ENCODE measurements around the gene NTF3. TPM values are rescaled to one million over a fixed set of nuclear protein-coding genes. Genes with fewer than 3 reads are reported as not detected.

NTF3 gene
- total RNA-seq, 1 experiment from 2014 or later, result not detected

DNA sequence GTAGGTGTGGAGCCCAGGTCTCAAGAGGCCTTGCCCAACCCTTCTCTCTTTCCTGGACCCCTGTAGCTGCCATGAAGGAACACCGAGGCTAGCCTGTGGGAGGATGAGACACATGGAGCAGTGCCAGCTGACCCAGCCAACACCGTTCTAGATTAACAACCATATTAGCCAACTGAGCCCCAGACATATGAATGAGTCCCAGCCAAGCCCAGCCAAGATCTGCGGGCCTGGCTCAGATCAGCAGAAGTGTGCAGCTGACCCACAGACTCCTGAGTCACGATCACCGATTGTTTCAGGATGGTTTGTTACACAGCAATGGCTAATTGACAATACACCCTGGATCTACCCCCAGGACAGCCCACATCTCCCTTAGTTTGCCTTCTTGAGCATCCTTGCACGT is 82.1 kb downstream of the NTF3 start:
- Histone ChIP-seq H3K27me3 (ENCODE audit: control insufficient read depth, insufficient read depth, low read length) (no peaks in the 10 kb centered on the region; the same call in 1 of the 2 replicates), H3K27ac (ENCODE audit: low read length) (no peak overlapping the region), H3K4me3 (ENCODE audit: low read depth in 2 of 2, low read length in 2 of 2) (no peak overlapping the region), H3K4me1 (ENCODE audit: control insufficient read depth, insufficient read depth, low read length) (no peaks in the 10 kb centered on the region), H3K36me3 (ENCODE audit: control insufficient read depth, insufficient read depth, low read length) (no peaks in the 10 kb centered on the region), H3K9me3 (ENCODE audit: control insufficient read depth, insufficient read depth, low read depth, low read length) (no peaks in the 10 kb centered on the region)
- DNase-seq (ENCODE audit: low read depth, low spot score) (no peak), ATAC-seq (no peak)
- in situ Hi-C loops (cut with HindIII; ENCODE audit: low pct_unique_long_range_greater_than_20kb, low sequenced_read_pairs) (no loop called here), intact Hi-C loops (cut with micrococcal nuclease; ENCODE audit: unreplicated experiment) (no loop called here)
- TF ChIP-seq, protein P1, sequence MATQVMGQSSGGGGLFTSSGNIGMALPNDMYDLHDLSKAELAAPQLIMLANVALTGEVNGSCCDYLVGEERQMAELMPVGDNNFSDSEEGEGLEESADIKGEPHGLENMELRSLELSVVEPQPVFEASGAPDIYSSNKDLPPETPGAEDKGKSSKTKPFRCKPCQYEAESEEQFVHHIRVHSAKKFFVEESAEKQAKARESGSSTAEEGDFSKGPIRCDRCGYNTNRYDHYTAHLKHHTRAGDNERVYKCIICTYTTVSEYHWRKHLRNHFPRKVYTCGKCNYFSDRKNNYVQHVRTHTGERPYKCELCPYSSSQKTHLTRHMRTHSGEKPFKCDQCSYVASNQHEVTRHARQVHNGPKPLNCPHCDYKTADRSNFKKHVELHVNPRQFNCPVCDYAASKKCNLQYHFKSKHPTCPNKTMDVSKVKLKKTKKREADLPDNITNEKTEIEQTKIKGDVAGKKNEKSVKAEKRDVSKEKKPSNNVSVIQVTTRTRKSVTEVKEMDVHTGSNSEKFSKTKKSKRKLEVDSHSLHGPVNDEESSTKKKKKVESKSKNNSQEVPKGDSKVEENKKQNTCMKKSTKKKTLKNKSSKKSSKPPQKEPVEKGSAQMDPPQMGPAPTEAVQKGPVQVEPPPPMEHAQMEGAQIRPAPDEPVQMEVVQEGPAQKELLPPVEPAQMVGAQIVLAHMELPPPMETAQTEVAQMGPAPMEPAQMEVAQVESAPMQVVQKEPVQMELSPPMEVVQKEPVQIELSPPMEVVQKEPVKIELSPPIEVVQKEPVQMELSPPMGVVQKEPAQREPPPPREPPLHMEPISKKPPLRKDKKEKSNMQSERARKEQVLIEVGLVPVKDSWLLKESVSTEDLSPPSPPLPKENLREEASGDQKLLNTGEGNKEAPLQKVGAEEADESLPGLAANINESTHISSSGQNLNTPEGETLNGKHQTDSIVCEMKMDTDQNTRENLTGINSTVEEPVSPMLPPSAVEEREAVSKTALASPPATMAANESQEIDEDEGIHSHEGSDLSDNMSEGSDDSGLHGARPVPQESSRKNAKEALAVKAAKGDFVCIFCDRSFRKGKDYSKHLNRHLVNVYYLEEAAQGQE (IDR thresholded peaks at IDR 0.05; ENCODE audit: insufficient read depth in 1 of 2, low read depth in 2 of 2, low read length in 1 of 2), result no peak
- ChIA-PET CTCF (no interaction called here), POLR2A (no interaction called here)
- BruUV-seq (replicated peaks), result no TSS peak

DNA sequence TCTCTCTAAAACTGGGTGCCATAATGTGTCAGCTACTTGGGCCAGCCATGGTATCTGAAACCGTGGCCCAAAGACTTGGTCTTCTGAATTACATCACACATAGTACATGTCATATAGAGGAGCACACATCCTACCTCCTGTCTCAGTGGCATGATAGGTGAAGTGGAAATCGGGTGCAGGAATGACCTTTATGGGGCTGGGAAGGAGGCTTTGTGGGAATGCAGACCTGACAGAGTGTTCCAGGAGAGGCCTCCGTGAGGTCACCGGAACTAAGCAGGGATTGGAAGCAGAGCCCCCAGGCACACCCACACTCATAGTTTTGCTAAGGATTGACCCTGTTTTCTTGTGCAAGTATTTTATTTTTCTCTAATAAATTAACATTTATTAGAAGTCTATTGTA is 82.6 kb downstream of the NTF3 start:
- ATAC-seq, result no peak
- intact Hi-C loops (cut with micrococcal nuclease; ENCODE audit: unreplicated experiment), result no loop called here
- CTCF ChIA-PET, result no interaction called here

More for the DNA sequence above, 82.6 kb downstream of the NTF3 start:
- no TSS peak for BruUV-seq (replicated peaks)
- Histone ChIP-seq H3K4me1 (ENCODE audit: control insufficient read depth, insufficient read depth, low read length) (no peaks in the 10 kb centered on the region), H3K4me3 (ENCODE audit: low read depth in 2 of 2, low read length in 2 of 2) (no peak overlapping the region), H3K27ac (ENCODE audit: low read length) (no peak overlapping the region), H3K36me3 (ENCODE audit: control insufficient read depth, insufficient read depth, low read length) (no peaks in the 10 kb centered on the region), H3K27me3 (ENCODE audit: control insufficient read depth, insufficient read depth, low read length) (no peaks in the 10 kb centered on the region; the same call in 1 of the 2 replicates), H3K9me3 (ENCODE audit: control insufficient read depth, insufficient read depth, low read depth, low read length) (no peaks in the 10 kb centered on the region)
- in situ Hi-C loops (cut with HindIII; ENCODE audit: low pct_unique_long_range_greater_than_20kb, low sequenced_read_pairs), result no loop called here
- POLR2A ChIA-PET, result no interaction called here
- no peak for DNase-seq (ENCODE audit: low read depth, low spot score)
- TF ChIP-seq SIN3A (IDR thresholded peaks at IDR 0.05; ENCODE audit: borderline replicate concordance, insufficient read depth, low read depth, low read length), result no peak
- no peak for TF ChIP-seq POLR2AphosphoS5 (IDR thresholded peaks at IDR 0.05; ENCODE audit: low read depth, low read length)
- TF ChIP-seq TCF7L2 (IDR thresholded peaks at IDR 0.05; ENCODE audit: low read depth, low read length), result no peak
- TF ChIP-seq, protein P2, sequence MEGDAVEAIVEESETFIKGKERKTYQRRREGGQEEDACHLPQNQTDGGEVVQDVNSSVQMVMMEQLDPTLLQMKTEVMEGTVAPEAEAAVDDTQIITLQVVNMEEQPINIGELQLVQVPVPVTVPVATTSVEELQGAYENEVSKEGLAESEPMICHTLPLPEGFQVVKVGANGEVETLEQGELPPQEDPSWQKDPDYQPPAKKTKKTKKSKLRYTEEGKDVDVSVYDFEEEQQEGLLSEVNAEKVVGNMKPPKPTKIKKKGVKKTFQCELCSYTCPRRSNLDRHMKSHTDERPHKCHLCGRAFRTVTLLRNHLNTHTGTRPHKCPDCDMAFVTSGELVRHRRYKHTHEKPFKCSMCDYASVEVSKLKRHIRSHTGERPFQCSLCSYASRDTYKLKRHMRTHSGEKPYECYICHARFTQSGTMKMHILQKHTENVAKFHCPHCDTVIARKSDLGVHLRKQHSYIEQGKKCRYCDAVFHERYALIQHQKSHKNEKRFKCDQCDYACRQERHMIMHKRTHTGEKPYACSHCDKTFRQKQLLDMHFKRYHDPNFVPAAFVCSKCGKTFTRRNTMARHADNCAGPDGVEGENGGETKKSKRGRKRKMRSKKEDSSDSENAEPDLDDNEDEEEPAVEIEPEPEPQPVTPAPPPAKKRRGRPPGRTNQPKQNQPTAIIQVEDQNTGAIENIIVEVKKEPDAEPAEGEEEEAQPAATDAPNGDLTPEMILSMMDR (IDR thresholded peaks at IDR 0.05), result no peak
- TF ChIP-seq, protein P1 (IDR thresholded peaks at IDR 0.05; ENCODE audit: insufficient read depth in 1 of 2, low read depth in 2 of 2, low read length in 1 of 2), result no peak

Data from Panc1 (cell line).